Gastroesophageal sphincter (tissue), 4 donors: ENCODE data around the gene MARS1. TPM values are rescaled to one million over a fixed set of nuclear protein-coding genes. Genes with fewer than 3 reads are reported as not detected.

Experiments used
- ATAC-seq: fragments of 150-250 bp; one replicate; pipeline ENCODE4 v1.9.1; 2016; ENCODE audit warnings: mild to moderate bottlenecking, moderate library complexity
- H3K27ac ChIP-seq, 4 donors: fragments of 200-600 bp; sonication (generic) in 3 of 4; 1 replicate in 3 of 4; 2 replicates in 1 of 4; pipeline ENCODE4 v1.5.1; 2016 to 2019
- H3K27me3 ChIP-seq: fragments of 200-600 bp; sonication (generic); one replicate; pipeline ENCODE4 v1.5.1; 2019
- H3K36me3 ChIP-seq, 2 donors: fragments of 200-600 bp; sonication (generic); one replicate each; pipeline ENCODE4 v1.5.1; 2019; ENCODE audit warnings: control low read depth in 1 of 2
- H3K4me1 ChIP-seq, 3 donors: fragments of 200-600 bp; sonication (generic); 1 replicate in 2 of 3; 2 replicates in 1 of 3; pipeline ENCODE4 v1.5.1; 2016 to 2019; ENCODE audit warnings: control low read depth in 2 of 3
- H3K4me3 ChIP-seq, 2 donors: fragments of 200-600 bp; sonication (generic); one replicate each; pipeline ENCODE4 v1.5.1; 2019; ENCODE audit warnings: mild to moderate bottlenecking in 1 of 2, moderate library complexity in 1 of 2
- H3K9me3 ChIP-seq, 3 donors: fragments of 200-600 bp; sonication (generic); one replicate each; pipeline ENCODE4 v1.5.1; 2017 to 2019; ENCODE audit warnings: control low read depth in 2 of 3
- CTCF ChIP-seq, 4 experiments: fragments of 200-600 bp in 2 of 4; fragments of 450-650 bp in 2 of 4; sonication (generic) in 1 of 4; IDR thresholded peaks; one replicate each; pipeline ENCODE4 v1.5.1; 2017 to 2019; ENCODE audit warnings: antibody characterized with exemption in 4 of 4, mild to moderate bottlenecking in 2 of 4, moderate library complexity in 2 of 4
- EP300 ChIP-seq: sonication (generic); formaldehyde crosslinking; IDR thresholded peaks from one replicate; pipeline ENCODE4 v1.6.1; 2017; ENCODE audit warnings: antibody characterized with exemption, mild to moderate bottlenecking
- POLR2A ChIP-seq, 2 donors: fragments of 450-650 bp; IDR thresholded peaks; one replicate each; pipeline ENCODE4 v1.6.1; 2017; ENCODE audit warnings: antibody characterized with exemption in 2 of 2, mild to moderate bottlenecking in 2 of 2, moderate library complexity in 1 of 2
- POLR2AphosphoS5 ChIP-seq: sonication (generic); formaldehyde crosslinking; IDR thresholded peaks from one replicate; pipeline ENCODE4 v1.6.1; 2017; ENCODE audit warnings: antibody characterized with exemption
- WGBS, 2 donors: methylation state at CpG; one replicate each; pipeline ENCODE4 v1.1.5; 2018; ENCODE audit warnings: low coverage in 1 of 2; 5-methylcytosine and 5-hydroxymethylcytosine counted together
- total RNA-seq, 4 donors: library from RNA; depleted of rRNA; stranded (reverse); fragments of >200 nt; gene quantifications; one replicate each; pipeline ENCODE4 v1.1.0, GENCODE V29; 2016

Gene MARS1
- total RNA-seq, 4 donors from 2014 or later = 67.4 to 209 (median 81.7) TPM

GRCh38 chr12:57444744-57445143 is 43.1 kb upstream of the MARS1 start:
- WGBS, 2 donors = 53 to 72% methylated on average over 3 to 4 of the region's 5 CpGs
- no peaks in the 10 kb centered on the region for H3K4me1 ChIP-seq
- TF ChIP-seq EP300 (no peak), POLR2AphosphoS5 (no peak), POLR2A (IDR thresholded peaks at IDR 0.05) (no peak), CTCF (IDR thresholded peaks at IDR 0.05) (no peak)
- no peak overlapping the region for H3K27ac ChIP-seq
- H3K4me3 ChIP-seq = no peak overlapping the region
- peaks cover 6% of the 10 kb centered on the region for H3K27me3 ChIP-seq
- peaks cover 0 to 9% (median 0%) of the 10 kb centered on the region in 3 donors for H3K9me3 ChIP-seq
- no peaks in the 10 kb centered on the region for H3K36me3 ChIP-seq
- no peak for ATAC-seq

- no peak for ATAC-seq
- no peak overlapping the region for H3K27ac ChIP-seq
- H3K4me3 ChIP-seq = no peak overlapping the region
- H3K27me3 ChIP-seq = no peaks in the 10 kb centered on the region
- H3K36me3 ChIP-seq = no peaks in the 10 kb centered on the region
- TF ChIP-seq EP300 (no peak), POLR2AphosphoS5 (no peak), CTCF (IDR thresholded peaks at IDR 0.05) (no peak)
- WGBS, 2 donors = 92 to 93% methylated on average over 2 to 3 of the region's 6 CpGs
- H3K4me1 ChIP-seq = no peaks in the 10 kb centered on the region
- peaks cover 0 to 5% (median 0%) of the 10 kb centered on the region in 3 donors for H3K9me3 ChIP-seq
These were observed 41.4 kb upstream of the MARS1 start for GRCh38 chr12:57446292-57446960.

GRCh38 chr12:57448669-57449068 is 39.2 kb upstream of the MARS1 start:
- ATAC-seq = no peak
- WGBS, 2 donors = 85 to 94% methylated on average over 2 of the region's 2 CpGs
- Histone ChIP-seq H3K9me3 (no peaks in the 10 kb centered on the region), H3K27ac (no peak overlapping the region), H3K36me3 (no peaks in the 10 kb centered on the region), H3K27me3 (no peaks in the 10 kb centered on the region), H3K4me3 (no peak overlapping the region), H3K4me1 (peaks cover 0 to 13% (median 0%) of the 10 kb centered on the region in 3 donors)
- TF ChIP-seq CTCF (IDR thresholded peaks at IDR 0.05) = no peak
- no peak for TF ChIP-seq POLR2AphosphoS5
- TF ChIP-seq EP300 = no peak
- TF ChIP-seq POLR2A (IDR thresholded peaks at IDR 0.05) = no peak

DNA sequence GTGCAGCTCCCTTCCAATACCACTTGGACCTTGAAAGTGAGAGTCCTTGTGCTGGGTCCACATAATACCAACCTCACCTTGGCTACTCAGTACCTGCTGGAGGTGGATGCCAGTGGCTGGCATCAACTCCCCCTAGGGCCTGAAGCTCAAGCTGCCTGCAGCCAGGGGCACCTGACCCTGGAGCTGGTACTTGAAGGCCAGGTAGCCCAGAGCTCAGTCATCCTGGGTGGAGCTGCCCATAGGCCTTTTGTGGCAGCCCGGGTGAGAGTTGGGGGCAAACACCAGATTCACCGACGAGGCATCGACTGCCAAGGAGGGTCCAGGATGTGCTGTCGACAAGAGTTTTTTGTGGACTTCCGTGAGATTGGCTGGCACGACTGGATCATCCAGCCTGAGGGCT is 38.5 kb upstream of the MARS1 start:
- Histone ChIP-seq H3K27me3 (no peaks in the 10 kb centered on the region), H3K36me3 (no peaks in the 10 kb centered on the region), H3K4me1 (peaks cover 0 to 13% (median 0%) of the 10 kb centered on the region in 3 donors), H3K4me3 (no peak overlapping the region), H3K27ac (no peak overlapping the region), H3K9me3 (no peaks in the 10 kb centered on the region)
- TF ChIP-seq POLR2AphosphoS5 = no peak
- TF ChIP-seq POLR2A (IDR thresholded peaks at IDR 0.05) = no peak
- TF ChIP-seq CTCF (IDR thresholded peaks at IDR 0.05) = no peak
- no peak for TF ChIP-seq EP300
- ATAC-seq = no peak
- WGBS, 2 donors = 100% methylated on average over 1 of the region's 7 CpGs; no CpG with 5 or more reads in 1 of the 2 donors

- no peak for TF ChIP-seq POLR2AphosphoS5
- TF ChIP-seq EP300 = no peak
- TF ChIP-seq CTCF (IDR thresholded peaks at IDR 0.05) = no peak
- TF ChIP-seq POLR2A (IDR thresholded peaks at IDR 0.05) = no peak
- Histone ChIP-seq H3K4me1 (peaks cover 0 to 13% (median 0%) of the 10 kb centered on the region in 3 donors), H3K27me3 (peaks cover 5% of the 10 kb centered on the region), H3K36me3 (no peaks in the 10 kb centered on the region), H3K27ac (no peak overlapping the region), H3K4me3 (no peak overlapping the region), H3K9me3 (no peaks in the 10 kb centered on the region)
- 81 to 94% methylated on average over 2 of the region's 3 CpGs for WGBS, 2 donors
- no peak for ATAC-seq
These were observed 37.8 kb upstream of the MARS1 start for GRCh38 chr12:57450057-57450456.
